IMR-90 (cell line): ENCODE data around the gene CLBA1. TPM values are rescaled to one million over a fixed set of nuclear protein-coding genes. Genes with fewer than 3 reads are reported as not detected.
A peak's percentile ranks its signal among the peaks of the same experiment; 100 is the strongest.

ENCODE experiments used
- ATAC-seq: fragments of 200-7000 bp; cut with Tn5 transposase; 2 replicates; pipeline ENCODE4 v1.9.1; 2020; ENCODE audit warnings: low read depth, mild to moderate bottlenecking, moderate library complexity
- BruUV-seq: library from RNA; stranded (reverse); fragments of 400-500 nt; replicated peaks from 2 replicates; lab custom pipeline; 2021; lab: Mats Ljungman, UMichigan
- CTCF ChIA-PET: fragments of 300-600 bp; formaldehyde crosslinking; extraction: SDS; loops from one replicate; lab custom pipeline; 2021; ENCODE audit warnings: antibody characterized with exemption; lab: Yijun Ruan, JAX
- POLR2A ChIA-PET: fragments of 300-600 bp; sonication (Branson Sonifier 250); formaldehyde crosslinking; loops from one replicate; lab custom pipeline; 2022; ENCODE audit warnings: antibody characterized with exemption; ENCODE audit not compliant: unreplicated experiment; lab: Charles Lee
- DNase-seq: peaks from one replicate; pipeline ENCODE4 v3.0.0; 2013
- H2AFZ ChIP-seq: replicated peaks from 2 replicates; pipeline ENCODE3; 2013; ENCODE audit warnings: low read length, mild to moderate bottlenecking; ENCODE audit not compliant: poor library complexity
- H2AK5ac ChIP-seq: 2 replicates; pipeline ENCODE4 v1.6.1; 2013; ENCODE audit warnings: low read depth, low read length, inconsistent platforms
- H2AK9ac ChIP-seq: replicated peaks from 2 replicates; pipeline ENCODE3; 2013; ENCODE audit warnings: mild to moderate bottlenecking, low read depth, low read length, moderate library complexity; ENCODE audit not compliant: poor library complexity
- H2BK120ac ChIP-seq: 2 replicates; pipeline ENCODE4 v1.6.1; 2013; ENCODE audit warnings: low read depth, low read length, inconsistent platforms
- H2BK15ac ChIP-seq: 3 replicates; pipeline ENCODE4 v1.6.1; 2013; ENCODE audit warnings: low read depth, low read length, inconsistent platforms
- H2BK20ac ChIP-seq: 2 replicates; pipeline ENCODE4 v1.6.1; 2013; ENCODE audit warnings: low read depth, mild to moderate bottlenecking, inconsistent platforms, low read length, moderate library complexity
- H2BK5ac ChIP-seq: 2 replicates; pipeline ENCODE4 v1.6.1; 2013; ENCODE audit warnings: mild to moderate bottlenecking, low read depth, low read length, inconsistent platforms; ENCODE audit not compliant: poor library complexity, severe bottlenecking
- H3K14ac ChIP-seq: replicated peaks from 2 replicates; pipeline ENCODE4 v1.6.1; 2013; ENCODE audit warnings: low read depth, low read length, inconsistent platforms
- H3K18ac ChIP-seq: 2 replicates; pipeline ENCODE4 v1.6.1; 2013; ENCODE audit warnings: low read depth, low read length, control low read depth
- H3K23ac ChIP-seq: 2 replicates; pipeline ENCODE4 v1.6.1; 2013; ENCODE audit warnings: low read depth, low read length, inconsistent platforms
- H3K27ac ChIP-seq: 2 replicates; pipeline ENCODE4 v1.5.1; 2013; ENCODE audit warnings: mild to moderate bottlenecking, control low read depth, low read length; ENCODE audit not compliant: insufficient read depth
- H3K27me3 ChIP-seq: 2 replicates; pipeline ENCODE4 v1.6.1; 2013; ENCODE audit warnings: low read length; ENCODE audit not compliant: control insufficient read depth, insufficient read depth
- H3K36me3 ChIP-seq: 2 replicates; pipeline ENCODE4 v1.6.1; 2013; ENCODE audit warnings: low read length, mixed read lengths; ENCODE audit not compliant: control insufficient read depth, insufficient read depth
- H3K4ac ChIP-seq: 2 replicates; pipeline ENCODE4 v1.6.1; 2013; ENCODE audit warnings: low read depth, low read length, inconsistent platforms
- H3K4me1 ChIP-seq: 2 replicates; pipeline ENCODE4 v1.6.1; 2013; ENCODE audit warnings: low read length, mixed read lengths; ENCODE audit not compliant: control insufficient read depth, insufficient read depth
- H3K4me2 ChIP-seq: 2 replicates; pipeline ENCODE4 v1.6.1; 2013; ENCODE audit warnings: low read depth, mild to moderate bottlenecking, control low read depth, low read length, moderate library complexity
- H3K4me3 ChIP-seq: 2 replicates; pipeline ENCODE4 v1.5.1; 2013; ENCODE audit warnings: low read depth, mild to moderate bottlenecking, control low read depth, low read length, moderate library complexity; ENCODE audit not compliant: insufficient read depth
- H3K56ac ChIP-seq: 2 replicates; pipeline ENCODE4 v1.6.1; 2013; ENCODE audit warnings: low read length, inconsistent platforms; ENCODE audit not compliant: insufficient read depth; ENCODE audit errors: extremely low read depth
- H3K79me1 ChIP-seq, 2 experiments: 2 replicates each; pipeline ENCODE4 v1.6.1; 2013; ENCODE audit warnings: low read length in 2 of 2, inconsistent platforms in 1 of 2, low read depth in 1 of 2
- H3K9ac ChIP-seq: 2 replicates; pipeline ENCODE4 v1.6.1; 2013; ENCODE audit warnings: low read depth, low read length, control low read depth
- H3K9me1 ChIP-seq: 2 replicates; pipeline ENCODE4 v1.6.1; 2013; ENCODE audit warnings: low read length, inconsistent platforms; ENCODE audit not compliant: insufficient read depth
- H3K9me3 ChIP-seq: 2 replicates; pipeline ENCODE4 v1.6.1; 2013; ENCODE audit warnings: low read length; ENCODE audit not compliant: control insufficient read depth, insufficient read depth
- H4K20me1 ChIP-seq: 2 replicates; pipeline ENCODE4 v1.6.1; 2013; ENCODE audit warnings: low read length, inconsistent platforms; ENCODE audit not compliant: insufficient read depth
- H4K5ac ChIP-seq: 2 replicates; pipeline ENCODE4 v1.6.1; 2013; ENCODE audit warnings: mild to moderate bottlenecking, low read depth, low read length, control low read depth
- H4K8ac ChIP-seq, 2 experiments: 2 replicates each; pipeline ENCODE4 v1.6.1; 2013; ENCODE audit warnings: low read depth in 2 of 2, low read length in 2 of 2, control low read depth in 1 of 2, inconsistent platforms in 1 of 2
- H4K91ac ChIP-seq: 2 replicates; pipeline ENCODE4 v1.6.1; 2013; ENCODE audit warnings: low read depth, low read length, inconsistent platforms; ENCODE audit not compliant: insufficient read depth
- BHLHE40 ChIP-seq: fragments of 150-350 bp; IDR thresholded peaks from 2 replicates; pipeline ENCODE4 v1.6.1; 2016; ENCODE audit warnings: mild to moderate bottlenecking, low read depth, low read length
- CEBPB ChIP-seq: IDR thresholded peaks from 2 replicates; pipeline ENCODE4 v1.6.1; 2012; ENCODE audit warnings: low read depth, low read length, improper control_type of control experiment
- CHD1 ChIP-seq: IDR thresholded peaks from 2 replicates; pipeline ENCODE4 v1.6.1; 2012; ENCODE audit warnings: low read depth, low read length, improper control_type of control experiment
- CTCF ChIP-seq: conservative IDR thresholded peaks from 2 replicates; pipeline ENCODE4 v1.5.1; 2012; ENCODE audit warnings: mild to moderate bottlenecking, low read depth, low read length, improper control_type of control experiment
- ELK1 ChIP-seq: fragments of 150-350 bp; IDR thresholded peaks from 2 replicates; pipeline ENCODE4 v1.6.1; 2016; ENCODE audit warnings: low read depth, mild to moderate bottlenecking, low read length, moderate library complexity, borderline replicate concordance
- FOS ChIP-seq: fragments of 150-350 bp; IDR thresholded peaks from 2 replicates; pipeline ENCODE4 v1.6.1; 2016; ENCODE audit warnings: low read depth, low read length
- MAFK ChIP-seq: IDR thresholded peaks from 2 replicates; pipeline ENCODE4 v1.6.1; 2012; ENCODE audit warnings: low read depth, low read length, improper control_type of control experiment
- MAZ ChIP-seq: IDR thresholded peaks from 2 replicates; pipeline ENCODE4 v1.6.1; 2012; ENCODE audit warnings: low read depth, mild to moderate bottlenecking, low read length, improper control_type of control experiment, moderate library complexity, borderline replicate concordance
- MXI1 ChIP-seq: IDR thresholded peaks from 2 replicates; pipeline ENCODE4 v1.6.1; 2012; ENCODE audit warnings: low read depth, mild to moderate bottlenecking, low read length, moderate library complexity, borderline replicate concordance
- NFE2L2 ChIP-seq: fragments of 150-350 bp; IDR thresholded peaks from 2 replicates; pipeline ENCODE4 v1.6.1; 2016; ENCODE audit warnings: low read depth, mild to moderate bottlenecking, low read length
- POLR2A ChIP-seq: IDR thresholded peaks from 2 replicates; pipeline ENCODE4 v1.6.1; 2012; ENCODE audit warnings: mild to moderate bottlenecking, low read depth, low read length
- RAD21 ChIP-seq: IDR thresholded peaks from 2 replicates; pipeline ENCODE4 v1.6.1; 2012; ENCODE audit warnings: low read length, improper control_type of control experiment
- RCOR1 ChIP-seq: IDR thresholded peaks from 2 replicates; pipeline ENCODE4 v1.6.1; 2012; ENCODE audit warnings: mild to moderate bottlenecking, low read length, improper control_type of control experiment; ENCODE audit not compliant: insufficient replicate concordance
- RFX5 ChIP-seq: IDR thresholded peaks from 2 replicates; pipeline ENCODE4 v1.8.0; 2012; ENCODE audit warnings: low read depth, mild to moderate bottlenecking, low read length, moderate library complexity
- SMC3 ChIP-seq: fragments of 150-350 bp; IDR thresholded peaks from 2 replicates; pipeline ENCODE4 v1.6.1; 2016; ENCODE audit warnings: low read depth, mild to moderate bottlenecking, antibody characterized with exemption, low read length, moderate library complexity
- USF2 ChIP-seq: fragments of 150-350 bp; IDR thresholded peaks from 2 replicates; pipeline ENCODE4 v1.6.1; 2017; ENCODE audit warnings: mild to moderate bottlenecking, antibody characterized with exemption, low read length, low read depth
- WGBS, 2 experiments: methylation state at CpG; one replicate each; pipeline versions ENCODE4 v1.1.5 to v1.1.7; 2013; ENCODE audit warnings: missing lambda C conversion rate in 2 of 2; ENCODE audit not compliant: insufficient read length in 1 of 2; ENCODE audit errors: extremely low coverage in 2 of 2; 5-methylcytosine and 5-hydroxymethylcytosine counted together
- dilution Hi-C: fragments of 300-500 bp; cut with HindIII; formaldehyde crosslinking; loops from one replicate; pipeline ENCODE4 v1.14.3; 2018; ENCODE audit warnings: low sequenced_read_pairs; ENCODE audit not compliant: unreplicated experiment
- in situ Hi-C: fragments of 300-500 bp; cut with MboI; formaldehyde crosslinking; loops from 3 replicates; pipeline ENCODE4 v1.14.3; 2019; ENCODE audit warnings: low sequenced_read_pairs, inconsistent platforms, mixed read lengths
- intact Hi-C: fragments of 100-400 bp; cut with micrococcal nuclease; formaldehyde crosslinking; loops from 2 replicates; pipeline ENCODE4 v1.10.0; 2022
- polyA plus RNA-seq, 3 experiments: library from polyadenylated mRNA; depleted of rRNA; stranded (reverse); fragments of >200 nt; gene quantifications; 2 replicates each; pipeline ENCODE4 v1.2.3, GENCODE V29; 2012; ENCODE audit warnings: low replicate concordance in 1 of 3
- total RNA-seq: library from RNA; depleted of rRNA; stranded (reverse); fragments of >200 nt; gene quantifications from 2 replicates; pipeline ENCODE4 v1.2.3, GENCODE V29; 2012

Gene CLBA1
- total and polyA plus RNA-seq, 2 of the 4 experiments (the other 2 are of a cell fraction) = 2.7 to 6.2 TPM

GRCh38 chr14:105022276-105022670, 36.7 kb downstream of the CLBA1 start:
- Histone ChIP-seq H3K14ac (0 out of 2 replicates have a peak overlapping the region, but pooled peaks have one; percentile 94), H3K36me3 (no peaks in the 10 kb centered on the region), H3K79me1 (peaks cover 10 to 21% of the 10 kb centered on the region in 2 experiments; a peak in 3 of 4 replicates), H4K8ac (peak overlapping the region in 1 of 2 experiments; percentile 84; a peak in 2 of 4 replicates), H2AFZ (no peak overlapping the region), H3K18ac (no peak overlapping the region), H3K9me3 (no peaks in the 10 kb centered on the region), H2BK15ac (no peak overlapping the region), H2BK120ac (no peak overlapping the region), H3K4ac (peak overlapping the region; percentile 33; the same call in 1 of the 2 replicates), H3K4me3 (no peak overlapping the region), H3K27ac (no peak overlapping the region; the same call in 1 of the 2 replicates), H3K27me3 (no peaks in the 10 kb centered on the region), H3K9me1 (0 out of 2 replicates have a peak, but pooled peaks cover 5% of the 10 kb centered on the region), H3K4me1 (peaks cover 12% of the 10 kb centered on the region), H2BK5ac (no peak overlapping the region), H3K4me2 (peak overlapping the region; percentile 98), H4K91ac (no peak overlapping the region), H4K5ac (no peak overlapping the region), H2AK5ac (peak overlapping the region; percentile 87; the same call in 1 of the 2 replicates), H4K20me1 (peaks cover 20% of the 10 kb centered on the region), H3K56ac (no peak overlapping the region; the same call in 1 of the 2 replicates), H3K9ac (peak overlapping the region; percentile 81), H3K23ac (peak overlapping the region; percentile 86; the same call in 1 of the 2 replicates), H2BK20ac (no peak overlapping the region), H2AK9ac (no peak overlapping the region)
- no peak for TF ChIP-seq MAFK
- no peak for TF ChIP-seq CTCF
- TF ChIP-seq ELK1 = no peak
- no peak for TF ChIP-seq RAD21
- no peak for TF ChIP-seq USF2
- no peak for TF ChIP-seq FOS
- no peak for TF ChIP-seq RFX5
- TF ChIP-seq BHLHE40 = no peak
- no peak for TF ChIP-seq CEBPB
- TF ChIP-seq MAZ = no peak
- TF ChIP-seq MXI1 = no peak
- TF ChIP-seq NFE2L2 = no peak
- no peak for TF ChIP-seq POLR2A
- no peak for TF ChIP-seq CHD1
- TF ChIP-seq RCOR1 = no peak
- TF ChIP-seq SMC3 = no peak
- ATAC-seq (no peak), DNase-seq (no peak)
- in situ Hi-C loops (no loop called here), intact Hi-C loops (no loop called here), dilution Hi-C loops (no loop called here)
- ChIA-PET POLR2A (no interaction called here), CTCF (no interaction called here)
- no TSS peak for BruUV-seq
- whole genome bisulfite sequencing, 2 experiments = no CpG with 5 or more reads among the region's 2 CpGs
